Non-pigmented ciliary epithelial cell (primary cell): ENCODE measurements around the gene AGL.
"Not testable (repeated sequence)": the region's sequence is repeated elsewhere in the genome, so short reads cannot be mapped to it uniquely, and the experiment has no call there.

Experiments
- DNase-seq: peaks from one replicate; pipeline ENCODE4 v3.0.0-alpha.2; 2010; ENCODE audit warnings: low read depth

Gene AGL

DNA sequence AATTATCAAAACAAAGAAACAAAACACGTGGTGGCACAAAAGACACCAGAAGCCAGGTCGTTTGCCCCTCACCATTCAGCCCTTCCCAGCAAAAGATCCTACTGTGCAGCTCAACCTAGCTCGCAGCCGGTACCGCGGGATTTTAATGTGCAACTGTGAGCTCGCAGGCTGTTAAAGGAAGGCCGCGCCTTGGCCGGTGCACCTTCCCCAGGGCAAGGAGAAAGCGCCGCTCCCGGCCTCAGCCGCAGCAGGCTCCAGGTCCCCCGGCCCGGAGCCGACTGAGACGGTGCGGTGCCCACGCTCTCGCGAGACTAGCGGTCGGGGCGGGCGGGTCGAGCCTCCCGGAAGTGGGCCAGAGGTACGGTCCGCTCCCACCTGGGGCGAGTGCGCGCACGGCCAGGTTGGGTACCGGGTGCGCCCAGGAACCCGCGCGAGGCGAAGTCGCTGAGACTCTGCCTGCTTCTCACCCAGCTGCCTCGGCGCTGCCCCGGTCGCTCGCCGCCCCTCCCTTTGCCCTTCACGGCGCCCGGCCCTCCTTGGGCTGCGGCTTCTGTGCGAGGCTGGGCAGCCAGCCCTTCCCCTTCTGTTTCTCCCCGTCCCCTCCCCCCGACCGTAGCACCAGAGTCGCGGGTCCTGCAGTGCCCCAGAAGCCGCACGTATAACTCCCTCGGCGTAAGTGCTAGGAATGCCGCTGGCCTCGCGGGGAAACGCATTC lies at the start of gene AGL:
AGL (plus strand) TSS at position 618 of the 715 bp plus-strand sequence. CDS start 682 bp downstream, outside the sequence.
- no peak for DNase-seq

DNA sequence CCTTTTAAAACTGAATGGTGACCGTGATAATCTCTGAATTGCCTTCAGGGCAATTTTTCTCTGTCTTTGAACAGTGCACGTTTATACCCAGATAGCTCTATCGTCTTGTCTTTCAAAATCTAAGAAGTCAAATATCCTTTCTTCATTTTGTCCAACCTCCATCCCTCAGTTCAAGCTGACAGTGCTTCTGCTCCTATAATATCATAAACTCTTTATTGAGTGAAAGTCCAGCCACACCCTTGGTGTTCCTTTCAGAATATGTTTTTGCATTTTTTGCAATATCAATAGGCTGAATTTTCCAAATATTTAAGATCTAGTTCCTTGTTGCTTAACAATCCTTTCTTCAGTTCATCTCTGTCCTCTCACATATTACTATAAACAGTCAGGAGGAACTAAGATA lies 48.6 kb upstream of the AGL start:
- no peak for DNase-seq

DNA sequence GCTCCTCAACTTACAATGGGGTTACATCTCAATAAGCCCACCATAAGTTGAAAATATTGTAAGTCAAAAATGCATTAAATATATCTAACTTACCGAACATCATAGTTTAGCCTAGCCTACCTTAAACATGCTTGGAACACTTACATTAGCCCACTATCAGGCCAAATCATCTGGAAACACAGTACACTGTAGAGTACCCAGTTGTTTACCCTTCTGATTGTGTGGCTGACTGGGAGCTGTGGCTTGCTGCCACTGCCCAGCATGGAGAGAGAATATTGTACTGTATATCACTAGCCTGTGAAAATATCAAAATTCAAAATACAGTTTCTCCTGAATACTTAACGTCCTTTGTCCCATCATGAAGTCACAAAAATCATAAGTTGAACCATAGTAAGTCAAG lies 43.3 kb upstream of the AGL start:
- DNase-seq = no peak

DNA sequence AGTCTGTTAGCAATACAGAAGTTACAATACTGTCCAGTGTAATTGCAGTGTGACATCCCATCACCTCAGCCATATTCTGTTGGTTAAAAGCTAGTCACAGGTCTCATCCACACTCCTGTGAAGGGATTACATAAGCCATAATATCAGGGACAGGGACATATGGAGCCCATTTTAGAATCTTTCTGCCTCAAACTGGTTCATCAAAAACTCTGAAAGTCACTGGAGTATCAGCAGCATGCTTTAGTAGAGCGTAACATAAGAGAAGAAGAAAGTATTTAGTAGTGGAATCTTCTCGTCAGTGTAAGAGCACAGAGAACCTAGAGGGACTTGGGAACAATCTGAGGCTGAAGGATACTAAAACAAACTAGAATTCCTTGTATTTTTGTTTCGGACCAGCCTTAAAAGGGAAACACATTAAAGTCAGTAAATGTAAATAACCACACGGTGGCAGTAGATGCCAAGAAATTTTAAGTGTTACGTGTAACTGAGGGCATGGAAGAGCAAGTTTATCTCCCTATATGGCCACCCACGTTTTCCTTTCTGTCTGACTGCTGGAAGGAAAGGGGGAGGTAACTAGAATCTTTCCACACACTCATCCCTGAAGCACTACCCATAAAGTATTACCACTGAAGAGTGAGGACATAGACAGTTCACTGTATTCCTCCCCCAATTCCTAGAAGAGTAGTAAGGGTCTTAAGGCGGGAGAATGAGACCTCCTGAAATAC lies 41.6 kb upstream of the AGL start:
- DNase-seq = peak; percentile 90

DNA sequence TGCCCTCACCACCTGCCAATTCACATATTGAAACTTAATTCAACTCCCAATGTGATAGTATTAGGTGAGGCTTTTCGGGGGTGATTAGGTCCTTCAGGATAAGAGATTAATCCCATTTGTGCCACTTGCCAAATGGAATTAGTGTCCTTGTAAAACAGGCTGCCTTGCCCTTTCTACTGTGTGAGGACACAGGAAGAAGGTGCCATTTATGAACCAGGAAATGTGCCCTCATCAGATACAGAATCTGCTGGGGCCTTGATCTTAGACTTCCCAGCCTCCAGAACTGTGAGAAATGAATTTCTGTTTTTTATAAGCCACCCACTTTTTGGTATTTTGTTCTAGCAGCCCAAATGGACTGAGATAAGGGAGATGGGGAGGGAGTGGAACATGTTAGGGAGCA lies 39.1 kb upstream of the AGL start:
- no peak for DNase-seq

DNA sequence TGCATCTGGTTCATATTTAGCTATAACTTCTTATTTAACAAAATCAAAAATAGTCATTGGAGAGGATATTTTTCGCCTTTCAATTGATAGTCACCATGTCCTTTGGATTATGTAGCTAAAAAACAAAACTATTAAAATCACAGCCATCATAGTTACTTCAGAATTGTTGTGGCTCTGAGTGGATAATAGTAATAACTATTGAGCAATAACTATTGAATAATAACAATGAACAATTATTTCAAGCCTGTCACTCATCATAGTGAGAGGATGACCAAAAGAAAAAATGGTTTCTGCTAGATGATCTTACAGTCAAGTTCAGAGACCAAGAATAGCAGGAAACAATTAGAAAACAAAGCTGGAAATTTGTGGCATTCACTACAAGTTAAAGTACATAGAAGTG lies 38.4 kb upstream of the AGL start:
- DNase-seq = no peak

DNA sequence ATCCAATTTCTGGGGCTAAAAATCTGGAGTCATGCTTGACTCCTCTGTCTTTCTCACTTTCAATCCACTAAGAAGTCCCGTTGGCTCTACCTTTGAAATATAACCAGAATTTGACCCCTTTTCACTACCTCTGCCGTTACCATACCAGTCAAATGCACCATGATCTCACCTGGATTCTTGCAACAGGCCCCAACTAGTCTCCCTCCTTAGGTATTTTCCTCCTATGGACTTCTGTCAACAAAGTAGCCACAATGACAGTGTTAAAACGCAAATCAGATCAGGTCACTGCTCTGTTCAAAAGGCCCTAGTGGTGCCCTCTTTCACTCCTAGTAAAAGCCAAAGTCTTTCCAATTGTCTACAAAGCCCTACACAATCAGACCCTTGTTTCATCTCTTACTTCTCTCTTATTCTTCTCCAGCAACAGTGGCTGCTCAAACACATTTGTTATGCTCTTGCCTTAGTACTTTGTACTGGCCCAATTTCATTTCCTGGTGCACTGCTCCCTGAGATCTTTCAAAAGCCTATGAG lies 35.7 kb upstream of the AGL start:
- no peak for DNase-seq

DNA sequence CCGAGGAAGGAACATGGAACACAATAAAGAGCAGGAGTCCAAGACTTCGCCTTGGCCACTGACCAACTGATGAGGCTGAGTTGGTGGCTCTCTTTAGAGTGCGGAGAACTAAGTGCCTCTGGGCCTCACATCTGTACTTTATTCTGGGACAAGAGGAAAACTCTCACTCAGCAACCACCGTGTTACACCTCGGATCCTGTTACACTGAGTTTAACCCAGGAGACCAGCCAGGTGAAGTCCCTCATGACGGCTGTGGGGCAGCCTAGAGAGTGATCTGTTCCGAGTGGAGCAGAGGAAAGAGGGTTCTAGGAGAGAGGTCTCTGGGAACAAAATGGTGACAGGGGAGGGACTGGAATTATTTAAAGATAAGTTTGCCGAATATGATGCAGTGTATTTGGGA lies 33.5 kb upstream of the AGL start:
- DNase-seq = no peak

DNA sequence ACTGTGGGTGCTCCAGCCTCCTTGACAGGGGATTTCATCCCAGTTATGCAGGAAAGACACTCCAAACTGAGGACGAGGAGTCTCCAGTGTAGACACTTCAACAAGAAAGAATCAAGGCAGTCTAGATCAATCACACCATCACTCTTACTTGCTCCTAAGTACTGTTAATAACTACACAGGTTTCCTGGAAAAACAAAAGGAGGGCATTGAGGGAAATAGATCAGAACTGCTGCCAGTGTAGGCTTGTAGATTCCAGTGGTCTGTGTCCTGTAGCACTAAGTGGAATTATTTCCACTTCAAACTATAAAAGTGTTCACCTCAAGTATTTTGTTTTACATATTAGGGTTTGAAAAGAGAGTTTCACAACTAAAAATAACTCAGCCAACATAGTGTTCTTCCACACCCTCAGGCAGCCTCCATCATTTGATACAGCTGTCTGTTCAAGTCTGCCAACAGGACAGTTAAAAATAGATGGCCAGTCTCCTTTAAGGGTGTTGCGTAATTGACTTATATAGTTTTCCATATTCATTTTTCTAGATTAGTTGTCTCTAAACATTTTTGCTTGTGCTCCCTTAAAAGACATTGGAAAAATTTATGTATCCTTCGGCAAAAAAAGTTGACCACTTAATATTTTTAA lies 32.0 kb upstream of the AGL start:
- no peak for DNase-seq

DNA sequence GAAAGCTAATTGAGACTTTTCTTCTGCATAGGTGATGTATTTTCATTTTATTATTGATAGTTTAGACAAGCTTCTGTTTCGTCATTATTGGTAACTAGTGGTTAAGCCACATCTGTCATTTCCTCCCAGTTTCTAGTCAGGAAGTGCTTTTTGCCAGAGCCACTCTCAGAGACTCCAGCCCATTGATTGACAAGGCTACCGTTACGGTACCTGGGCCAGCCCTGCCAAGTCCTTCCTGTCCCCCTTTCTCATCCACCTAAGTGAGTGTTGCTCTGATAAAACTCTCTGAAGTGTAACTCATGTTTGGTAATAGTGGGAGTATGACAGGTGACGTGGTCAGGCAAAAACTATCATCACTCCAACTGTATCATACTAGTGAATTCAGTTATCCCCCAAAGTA lies 29.6 kb upstream of the AGL start:
- DNase-seq = no peak

DNA sequence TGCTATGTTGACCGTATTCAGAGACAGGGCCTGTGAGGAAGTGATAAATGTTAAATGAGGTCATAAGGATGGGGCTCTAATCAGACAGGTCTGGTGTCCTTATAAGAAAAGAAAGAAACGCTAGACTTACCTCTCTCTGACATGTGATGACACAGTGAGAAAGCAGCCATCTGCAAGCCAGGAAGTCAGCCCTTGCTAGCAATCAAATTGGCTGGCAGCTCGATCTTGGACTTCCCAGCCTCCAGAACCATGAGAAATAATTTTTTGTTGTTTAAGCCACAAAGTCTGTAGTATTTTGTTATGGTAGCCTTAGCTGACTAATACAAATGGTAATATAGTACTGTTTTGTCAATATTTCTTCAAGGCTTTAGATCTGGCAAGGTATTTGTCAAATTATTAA lies 25.1 kb upstream of the AGL start:
- DNase-seq = no peak

DNA sequence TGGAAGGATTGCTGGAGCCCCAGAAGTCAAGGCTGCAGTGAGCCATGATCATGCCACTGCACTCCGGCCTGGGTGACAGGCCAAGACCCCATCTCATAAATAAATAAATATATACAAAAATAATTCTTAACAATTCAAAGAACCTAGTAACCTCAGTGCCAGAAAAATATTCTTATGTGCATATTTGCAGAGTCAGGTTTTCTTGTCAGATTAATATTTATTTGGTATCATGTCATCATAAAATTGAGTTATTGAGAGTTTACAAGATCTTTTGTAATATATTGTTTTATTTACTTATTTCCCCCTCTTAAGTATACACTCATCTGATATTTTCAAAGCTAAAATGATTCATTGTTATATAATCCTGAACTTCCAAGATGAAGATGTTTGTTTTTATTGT lies 24.5 kb upstream of the AGL start:
- DNase-seq = no peak

DNA sequence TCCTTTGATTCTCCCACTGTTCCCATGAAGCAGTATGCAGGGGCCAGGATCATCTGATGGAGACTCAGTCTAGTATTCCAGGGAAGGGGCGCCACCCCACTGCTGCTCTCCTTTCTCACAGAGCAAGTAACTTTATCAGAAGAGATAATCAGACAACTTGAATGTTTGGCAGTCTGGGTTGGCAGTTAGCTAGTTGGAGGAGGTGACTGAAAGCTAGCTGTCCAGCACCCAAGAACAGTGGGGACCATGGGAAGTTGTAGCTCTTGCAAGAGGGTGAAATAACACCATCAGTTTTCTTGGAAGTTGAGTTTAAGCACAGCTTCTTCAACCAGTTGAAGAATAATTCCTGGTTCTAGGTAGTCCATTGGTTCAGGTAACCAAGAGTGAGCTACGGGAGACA lies 22.2 kb upstream of the AGL start:
- no peak for DNase-seq

DNA sequence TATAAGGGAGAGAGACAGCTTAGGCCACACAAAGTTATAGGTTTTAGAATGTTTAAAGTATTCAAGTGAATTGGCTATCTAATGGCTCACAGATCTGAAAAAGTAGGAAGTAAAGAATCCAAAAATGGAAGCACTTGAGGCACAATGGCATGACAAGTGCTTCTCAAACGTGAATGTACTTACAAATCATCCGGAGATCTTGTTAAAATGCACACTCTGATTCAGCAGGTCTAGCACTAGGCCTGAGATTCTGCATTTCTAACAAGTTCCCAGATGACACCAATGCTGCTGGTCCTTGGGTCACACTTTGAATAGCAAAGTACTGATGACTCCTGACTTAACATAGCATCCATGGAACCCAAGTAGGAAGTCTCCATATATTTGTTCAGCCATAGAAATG lies 20.9 kb upstream of the AGL start:
- DNase-seq = no peak

DNA sequence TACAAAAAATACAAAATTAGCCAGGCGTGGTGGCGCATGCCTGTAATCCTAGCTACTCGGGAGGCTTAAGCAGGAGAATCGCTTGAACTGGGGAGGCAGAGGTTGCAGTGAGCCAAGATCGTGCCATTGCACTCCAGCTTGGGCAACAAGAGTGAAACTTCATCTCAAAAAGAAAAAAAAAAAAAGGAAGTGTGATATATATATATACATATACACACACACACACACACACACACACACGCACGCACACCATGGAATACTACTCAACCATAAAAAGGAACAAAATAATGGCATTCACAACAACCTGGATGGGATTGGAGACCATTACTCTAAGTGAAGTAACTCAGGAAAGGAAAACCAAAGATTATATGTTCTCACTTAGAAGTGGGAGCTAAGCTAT lies 16.2 kb upstream of the AGL start:
- DNase-seq = not testable (repeated sequence)

DNA sequence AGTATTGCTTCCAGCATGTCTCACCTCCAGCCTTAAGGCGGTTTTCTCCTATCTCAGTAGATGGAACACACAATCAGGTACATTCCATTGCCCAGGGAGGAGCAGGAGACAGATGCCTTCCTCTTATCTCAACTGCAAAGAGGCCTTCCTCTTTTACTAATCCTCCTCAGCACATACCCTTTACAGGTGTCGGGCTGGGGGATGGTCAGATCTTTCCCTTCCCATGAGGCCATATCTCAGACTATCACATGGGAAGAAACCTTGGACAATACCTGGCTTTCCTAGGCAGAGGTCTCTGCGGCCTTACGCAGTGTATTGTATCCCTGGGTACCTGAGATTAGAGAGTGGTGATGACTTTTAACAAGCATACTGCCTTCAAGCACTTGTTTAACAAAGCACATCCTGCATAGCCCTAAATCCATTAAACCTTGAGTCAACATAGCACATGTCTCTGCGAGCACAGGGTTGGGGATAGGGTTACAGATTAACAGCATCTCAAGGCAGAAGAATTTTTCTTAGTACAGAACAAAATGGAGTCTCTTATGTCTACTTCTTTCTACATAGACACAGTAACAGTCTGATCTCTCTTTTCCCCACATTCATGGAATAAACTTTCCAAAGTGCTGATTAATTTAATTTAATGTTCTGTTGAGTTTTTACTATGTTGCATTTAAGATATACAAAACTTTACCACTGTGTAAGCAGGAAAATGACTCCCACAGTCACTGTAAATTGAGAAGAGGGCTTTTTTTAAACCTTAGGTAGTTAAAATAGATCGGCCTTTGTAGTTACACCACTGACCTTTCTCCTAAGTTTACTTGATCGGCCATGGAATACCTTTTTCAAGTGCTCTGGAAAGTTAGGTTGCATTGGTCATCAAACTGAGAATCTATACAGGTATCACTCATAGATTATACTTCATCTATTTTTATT lies 13.7 kb upstream of the AGL start:
- not testable (repeated sequence) for DNase-seq

DNA sequence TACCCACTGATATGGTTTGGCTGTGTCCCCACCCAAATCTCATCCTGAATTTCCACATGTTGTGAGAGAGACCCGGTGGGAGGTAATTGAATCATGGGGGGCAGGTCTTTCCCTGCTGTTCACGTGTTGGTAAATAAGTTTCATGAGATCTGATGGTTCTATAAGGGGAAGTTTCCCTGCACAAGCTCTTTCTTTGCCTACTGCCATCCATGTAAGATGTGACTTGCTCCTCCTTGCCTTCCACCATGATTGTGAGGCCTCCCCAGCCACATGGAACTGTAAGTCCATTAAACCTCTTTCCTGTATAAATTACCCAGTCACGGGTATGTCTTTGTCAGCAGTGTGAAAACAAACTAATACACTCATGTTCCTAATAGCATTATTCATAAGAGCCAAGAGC lies 9.8 kb upstream of the AGL start:
- DNase-seq = not testable (repeated sequence)

DNA sequence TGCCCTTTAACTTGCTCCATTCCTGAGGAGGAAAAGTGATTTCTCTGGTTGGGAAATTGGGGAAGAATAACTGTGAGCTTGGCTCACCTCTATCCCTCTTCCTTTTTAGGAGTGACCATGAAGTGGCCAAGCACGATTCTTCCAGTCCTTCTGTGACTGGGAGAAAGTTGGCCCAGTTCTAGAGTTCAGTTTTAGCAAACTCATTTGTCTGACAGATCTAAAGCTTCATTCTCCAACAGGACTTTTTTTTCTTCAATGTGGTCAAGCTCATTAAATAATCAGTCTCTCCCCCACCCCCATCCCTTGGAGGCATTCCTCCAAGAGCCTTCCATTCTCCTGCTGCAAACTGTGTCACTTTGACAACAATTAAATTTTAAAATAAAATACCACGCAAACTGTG lies 6.4 kb upstream of the AGL start:
- no peak for DNase-seq

DNA sequence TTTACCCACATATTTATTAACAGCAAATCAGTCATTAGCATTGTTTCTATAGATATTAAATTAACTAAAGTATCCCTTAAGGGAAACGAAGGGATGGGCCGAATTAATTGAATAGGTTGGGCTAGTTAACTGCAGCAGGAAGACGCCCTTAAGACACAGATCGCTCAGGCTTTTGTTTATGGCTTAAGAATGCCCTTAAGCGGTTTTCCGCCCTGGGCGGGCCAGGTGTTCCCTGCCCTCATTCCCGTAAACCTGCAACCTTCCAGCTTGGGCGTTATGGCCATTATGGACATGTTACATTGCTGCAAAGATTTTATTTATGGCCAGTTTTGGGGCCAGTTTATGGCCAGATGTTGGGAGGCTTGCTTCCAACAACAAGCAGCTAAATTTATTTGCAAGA lies 5.0 kb upstream of the AGL start:
- DNase-seq = not testable (repeated sequence)

DNA sequence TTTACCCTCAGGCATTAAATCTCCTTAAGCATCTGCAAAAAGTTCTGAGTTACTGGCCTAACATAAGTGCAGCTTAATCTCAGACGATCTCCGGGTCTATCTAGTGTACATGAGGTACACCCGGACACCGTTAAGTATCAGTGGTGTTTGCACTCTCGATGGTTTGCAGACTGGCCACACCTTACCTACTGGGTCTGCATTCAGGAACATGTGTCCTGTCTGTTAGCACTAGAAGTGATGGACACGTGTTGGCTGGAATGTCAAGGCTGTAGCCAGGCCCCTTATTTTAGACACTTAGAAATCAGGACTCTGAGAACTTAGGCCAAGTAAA lies 783 bp upstream of the AGL start:
- DNase-seq = no peak

DNA sequence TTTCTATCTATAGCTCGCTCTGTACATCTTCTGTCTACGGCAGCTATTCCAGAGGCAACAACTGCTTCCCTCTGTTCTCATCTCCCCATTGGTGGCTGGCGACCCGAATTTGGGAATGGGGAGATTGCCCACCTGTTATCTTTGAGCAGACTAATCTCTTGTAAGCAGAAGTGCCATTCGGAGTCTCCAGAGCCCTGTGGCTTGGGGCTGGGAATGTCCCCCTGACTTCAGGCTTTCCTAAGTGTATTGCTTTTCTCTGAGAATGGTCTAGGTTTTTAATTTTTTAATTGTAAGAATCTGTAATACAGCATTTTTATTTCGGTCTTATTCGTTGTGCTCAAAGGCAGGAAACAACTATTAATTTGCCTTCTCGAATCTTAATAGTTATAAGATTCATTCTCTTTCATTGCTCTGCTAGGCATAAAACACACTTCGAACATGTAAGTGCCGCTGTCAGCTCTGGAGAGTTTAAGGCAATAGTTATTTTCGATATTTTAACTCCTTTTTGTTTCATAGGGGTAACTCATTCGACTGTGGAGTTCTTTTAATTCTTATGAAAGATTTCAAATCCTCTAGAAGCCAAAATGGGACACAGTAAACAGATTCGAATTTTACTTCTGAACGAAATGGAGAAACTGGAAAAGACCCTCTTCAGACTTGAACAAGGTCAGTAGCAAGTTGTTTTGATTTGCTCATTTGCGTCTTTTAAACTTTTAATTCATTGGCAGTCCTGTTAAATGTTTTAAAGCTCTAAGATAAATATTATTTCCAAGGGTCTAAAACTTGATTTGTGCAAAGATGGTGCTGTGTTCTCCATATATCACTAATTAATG lies 514 bp downstream of the AGL start:
- no peak for DNase-seq
